Measurements from ENCODE around the gene SNRNP40. TPM values are rescaled to one million over a fixed set of nuclear protein-coding genes. Genes with fewer than 3 reads are reported as not detected.
A peak's percentile ranks its signal among the peaks of the same experiment; 100 is the strongest.

SNRNP40 gene
- total RNA-seq, 1 donor: 112 TPM

DNA sequence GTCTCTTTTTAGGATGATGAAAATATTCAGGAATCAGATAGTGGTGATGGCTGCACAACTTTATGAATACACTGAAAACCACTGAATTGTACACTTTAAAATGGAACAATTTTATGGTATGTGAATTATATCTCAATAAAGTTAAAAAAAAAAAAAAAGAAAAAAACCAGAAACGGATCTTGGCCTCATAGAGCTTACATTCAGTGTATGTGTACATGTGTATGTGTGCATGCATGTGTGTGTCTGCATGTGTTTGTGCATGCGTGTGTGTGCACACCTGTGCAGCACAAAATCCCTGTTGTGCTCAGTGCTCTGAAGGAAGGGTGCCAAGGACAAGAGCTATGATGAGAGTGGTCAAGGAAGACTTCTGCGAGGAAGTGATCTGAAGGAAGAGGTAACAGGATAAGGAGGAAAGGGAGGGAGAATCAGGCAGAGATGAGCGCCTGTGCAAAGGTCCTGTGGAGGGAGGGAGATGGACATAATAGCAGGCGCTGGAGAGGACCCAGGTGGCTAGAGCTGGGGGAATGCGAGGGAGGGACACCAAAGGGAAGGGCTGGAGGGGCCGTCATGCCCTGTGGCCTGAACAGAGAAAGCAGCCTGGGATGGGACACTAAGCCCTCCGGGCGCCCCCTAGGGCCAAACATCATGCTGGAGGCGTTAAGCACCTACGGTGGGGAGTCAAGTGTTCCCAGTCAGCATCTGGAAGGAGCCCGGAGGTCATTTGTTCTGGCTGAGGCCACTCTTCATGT, 82.1 kb downstream of the SNRNP40 start:
- H3K4me3 ChIP-seq (ENCODE audit: low read depth, low read length): no peak overlapping the region
- TF ChIP-seq, protein P1, sequence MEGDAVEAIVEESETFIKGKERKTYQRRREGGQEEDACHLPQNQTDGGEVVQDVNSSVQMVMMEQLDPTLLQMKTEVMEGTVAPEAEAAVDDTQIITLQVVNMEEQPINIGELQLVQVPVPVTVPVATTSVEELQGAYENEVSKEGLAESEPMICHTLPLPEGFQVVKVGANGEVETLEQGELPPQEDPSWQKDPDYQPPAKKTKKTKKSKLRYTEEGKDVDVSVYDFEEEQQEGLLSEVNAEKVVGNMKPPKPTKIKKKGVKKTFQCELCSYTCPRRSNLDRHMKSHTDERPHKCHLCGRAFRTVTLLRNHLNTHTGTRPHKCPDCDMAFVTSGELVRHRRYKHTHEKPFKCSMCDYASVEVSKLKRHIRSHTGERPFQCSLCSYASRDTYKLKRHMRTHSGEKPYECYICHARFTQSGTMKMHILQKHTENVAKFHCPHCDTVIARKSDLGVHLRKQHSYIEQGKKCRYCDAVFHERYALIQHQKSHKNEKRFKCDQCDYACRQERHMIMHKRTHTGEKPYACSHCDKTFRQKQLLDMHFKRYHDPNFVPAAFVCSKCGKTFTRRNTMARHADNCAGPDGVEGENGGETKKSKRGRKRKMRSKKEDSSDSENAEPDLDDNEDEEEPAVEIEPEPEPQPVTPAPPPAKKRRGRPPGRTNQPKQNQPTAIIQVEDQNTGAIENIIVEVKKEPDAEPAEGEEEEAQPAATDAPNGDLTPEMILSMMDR (IDR thresholded peaks at IDR 0.05; ENCODE audit: insufficient read depth, low read length): peak; percentile 11
- DNase-seq (ENCODE audit: low read depth): no peak

Other genes with a start within 250 kb of the SNRNP40 start
- 32.9 and 61.1 TPM in 2 replicates for gene PUM1, start 231.1 kb downstream of the SNRNP40 start, total RNA-seq (ENCODE audit: low replicate concordance)
- gene NKAIN1, start 56.9 kb downstream of the SNRNP40 start, total RNA-seq (ENCODE audit: low replicate concordance): 0.36 TPM in 1 of 2 replicates, not detected in the other
- gene ZCCHC17, start 244 bp upstream of the SNRNP40 start, total RNA-seq (ENCODE audit: low replicate concordance): 11.4 and 39.9 TPM in 2 replicates
- gene FABP3, start 76.3 kb upstream of the SNRNP40 start, total RNA-seq (ENCODE audit: low replicate concordance): 44.2 and 60.6 TPM in 2 replicates
- 5.4 TPM in 1 of 2 replicates, not detected in the other for gene SERINC2, start 116.4 kb upstream of the SNRNP40 start, total RNA-seq (ENCODE audit: low replicate concordance)

Data from fibroblast of the aortic adventitia (primary cell).